ENCODE results near the gene HS3ST6.
A peak's percentile ranks its signal among the peaks of the same experiment; 100 is the strongest.
"Not testable (repeated sequence)": the region's sequence is repeated elsewhere in the genome, so short reads cannot be mapped to it uniquely, and the experiment has no call there.

The HS3ST6 gene

DNA sequence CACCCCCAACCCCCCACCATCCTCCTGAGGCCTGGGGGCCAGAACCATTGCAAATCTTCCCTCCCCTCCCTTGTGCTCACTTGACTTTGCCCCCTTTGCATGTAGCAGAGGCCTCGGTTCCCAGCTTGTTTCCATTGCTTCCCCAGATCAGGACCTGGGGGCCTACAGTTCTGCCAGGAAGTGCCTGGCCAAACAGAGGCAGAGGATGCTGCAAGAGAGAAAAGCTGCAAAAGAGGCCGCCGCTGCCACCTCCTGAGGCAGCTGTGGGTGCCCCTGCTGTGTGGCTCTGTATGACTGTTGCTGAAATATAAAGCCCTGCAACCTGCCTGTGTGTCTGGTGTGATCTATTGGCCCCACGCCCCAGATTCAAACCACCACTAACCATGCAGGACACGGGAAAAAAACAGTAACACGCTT is 43.4 kb upstream of the HS3ST6 start:
- CTCF ChIA-PET: interaction anchor here (1.3 kb wide), 1 partner anchor 43 kb away, joined by 4 read pairs; no protein-coding TSS in a partner anchor
- POLR2A ChIA-PET: interaction anchor here (0.6 to 1.1 kb wide), 2 partner anchors 31 to 65 kb away, joined by 4 read pairs; partner anchors contain the start of gene NHERF2
- TF ChIP-seq, protein P1, sequence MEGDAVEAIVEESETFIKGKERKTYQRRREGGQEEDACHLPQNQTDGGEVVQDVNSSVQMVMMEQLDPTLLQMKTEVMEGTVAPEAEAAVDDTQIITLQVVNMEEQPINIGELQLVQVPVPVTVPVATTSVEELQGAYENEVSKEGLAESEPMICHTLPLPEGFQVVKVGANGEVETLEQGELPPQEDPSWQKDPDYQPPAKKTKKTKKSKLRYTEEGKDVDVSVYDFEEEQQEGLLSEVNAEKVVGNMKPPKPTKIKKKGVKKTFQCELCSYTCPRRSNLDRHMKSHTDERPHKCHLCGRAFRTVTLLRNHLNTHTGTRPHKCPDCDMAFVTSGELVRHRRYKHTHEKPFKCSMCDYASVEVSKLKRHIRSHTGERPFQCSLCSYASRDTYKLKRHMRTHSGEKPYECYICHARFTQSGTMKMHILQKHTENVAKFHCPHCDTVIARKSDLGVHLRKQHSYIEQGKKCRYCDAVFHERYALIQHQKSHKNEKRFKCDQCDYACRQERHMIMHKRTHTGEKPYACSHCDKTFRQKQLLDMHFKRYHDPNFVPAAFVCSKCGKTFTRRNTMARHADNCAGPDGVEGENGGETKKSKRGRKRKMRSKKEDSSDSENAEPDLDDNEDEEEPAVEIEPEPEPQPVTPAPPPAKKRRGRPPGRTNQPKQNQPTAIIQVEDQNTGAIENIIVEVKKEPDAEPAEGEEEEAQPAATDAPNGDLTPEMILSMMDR (IDR thresholded peaks at IDR 0.05; ENCODE audit: control extremely low read depth, extremely low read depth, low read depth, missing control alignments): no peak
- DNase-seq (ENCODE audit: extremely low spot score): no peak

- DNase-seq (ENCODE audit: extremely low spot score): no peak
- POLR2A ChIA-PET: interaction anchor here (1.1 to 2.2 kb wide), 4 partner anchors 18 to 195 kb away, joined by 4 to 9 read pairs (median 4); partner anchors contain the start of genes MSRB1 and TRAF7
- TF ChIP-seq, protein P1 (IDR thresholded peaks at IDR 0.05; ENCODE audit: control extremely low read depth, extremely low read depth, low read depth, missing control alignments): no peak
- CTCF ChIA-PET: interaction anchor here (1.1 kb wide), 1 partner anchor 10 kb away, joined by 5 read pairs; no protein-coding TSS in a partner anchor
Measured at GRCh38 chr16:1960665-1961630, 42.7 kb upstream of the HS3ST6 start.

- ChIA-PET CTCF (interaction anchor here (2.0 kb wide), 1 partner anchor 13 kb away, joined by 5 read pairs; no protein-coding TSS in a partner anchor), POLR2A (interaction anchor here (2.2 kb wide), 1 partner anchor 196 kb away, joined by 9 read pairs; the partner anchor contains the start of gene TRAF7)
- peak; percentile 93 for DNase-seq (ENCODE audit: extremely low spot score)
- TF ChIP-seq, protein P1 (IDR thresholded peaks at IDR 0.05; ENCODE audit: control extremely low read depth, extremely low read depth, low read depth, missing control alignments): peak; percentile 84
Measured at GRCh38 chr16:1959269-1960039, 41.2 kb upstream of the HS3ST6 start, which contains the start of gene NDUFB10. TSS of gene NDUFB10 (plus strand) at chr16:1959538. CDS start at chr16:1959625, 87 bp downstream.

- DNase-seq (ENCODE audit: extremely low spot score): no peak
- POLR2A ChIA-PET: no interaction called here
- TF ChIP-seq, protein P1 (IDR thresholded peaks at IDR 0.05; ENCODE audit: control extremely low read depth, extremely low read depth, low read depth, missing control alignments): no peak
- CTCF ChIA-PET: interaction anchor here (2.0 kb wide), 1 partner anchor 13 kb away, joined by 5 read pairs; no protein-coding TSS in a partner anchor
Measured at GRCh38 chr16:1958715-1959268, 40.6 kb upstream of the HS3ST6 start.

- CTCF ChIA-PET: interaction anchor here (1.2 to 2.0 kb wide), 2 partner anchors 11 to 12 kb away, joined by 3 to 5 read pairs; no protein-coding TSS in a partner anchor
- POLR2A ChIA-PET; DNase-seq (ENCODE audit: extremely low spot score): not testable (repeated sequence)
Measured at GRCh38 chr16:1958143-1958491, 39.9 kb upstream of the HS3ST6 start.

DNA sequence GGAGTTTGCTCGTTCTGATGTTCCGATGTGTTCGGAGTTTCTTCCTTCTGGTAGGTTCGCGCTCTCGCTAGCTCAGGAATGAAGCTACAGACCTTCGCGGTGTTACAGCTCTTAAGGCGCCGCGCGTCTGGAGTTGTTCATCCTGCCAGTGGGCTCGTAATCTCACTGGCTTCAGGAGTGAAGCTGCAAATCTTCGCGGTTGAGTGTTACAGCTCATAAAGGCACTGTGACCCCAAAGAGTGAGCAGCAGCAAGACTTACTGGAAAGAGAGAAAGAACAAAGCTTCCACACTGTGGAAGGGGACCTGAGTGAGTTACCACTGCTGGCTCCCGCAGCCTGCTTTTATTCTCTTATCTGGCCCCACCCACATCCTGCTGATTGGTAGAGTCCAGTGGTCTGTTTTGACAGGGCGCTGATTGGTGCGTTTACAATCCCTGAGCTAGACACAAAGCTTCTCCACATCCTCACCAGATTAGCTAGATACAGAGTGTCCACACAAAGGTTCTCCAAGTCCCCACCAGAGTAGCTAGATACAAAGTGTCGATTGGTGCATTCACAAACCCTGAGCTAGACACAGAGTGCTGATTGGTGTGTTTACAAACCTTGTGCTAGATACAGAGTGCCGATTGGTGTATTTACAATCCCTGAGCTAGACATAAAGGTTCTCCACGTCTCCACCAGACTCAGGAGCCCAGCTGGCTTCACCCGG is 39.4 kb upstream of the HS3ST6 start:
- POLR2A ChIA-PET; DNase-seq (ENCODE audit: extremely low spot score): not testable (repeated sequence)
- CTCF ChIA-PET: interaction anchor here (1.2 kb wide), 1 partner anchor 11 kb away, joined by 3 read pairs; no protein-coding TSS in a partner anchor
